Sigmoid colon (tissue), 7 donors: ENCODE measurements around the gene CCDC127. TPM values are rescaled to one million over a fixed set of nuclear protein-coding genes. Genes with fewer than 3 reads are reported as not detected.
A peak's percentile ranks its signal among the peaks of the same experiment; 100 is the strongest.
"Not testable (repeated sequence)": the region's sequence is repeated elsewhere in the genome, so short reads cannot be mapped to it uniquely, and the experiment has no call there.

ENCODE experiments used
- DNase-seq: peaks from one replicate; pipeline ENCODE4 v3.0.0-alpha.2; 2019
- H3K27ac ChIP-seq, 4 donors: fragments of 200-600 bp; sonication (generic); one replicate each; pipeline ENCODE4 v1.5.1; 2016 to 2019; ENCODE audit warnings: mild to moderate bottlenecking in 1 of 4
- H3K27me3 ChIP-seq, 3 donors: fragments of 200-600 bp; sonication (generic); one replicate each; pipeline ENCODE4 v1.5.1; 2019; ENCODE audit warnings: mild to moderate bottlenecking in 1 of 3
- H3K36me3 ChIP-seq, 4 donors: fragments of 200-600 bp; sonication (generic); one replicate each; pipeline ENCODE4 v1.5.1; 2016 to 2019
- H3K4me1 ChIP-seq, 4 donors: fragments of 200-600 bp; sonication (generic); one replicate each; pipeline ENCODE4 v1.5.1; 2017 to 2019
- H3K4me3 ChIP-seq, 4 donors: fragments of 200-600 bp; sonication (generic); one replicate each; pipeline ENCODE4 v1.5.1; 2017 to 2019; ENCODE audit warnings: mild to moderate bottlenecking in 2 of 4, moderate library complexity in 1 of 4
- H3K9me3 ChIP-seq, 4 donors: fragments of 200-600 bp in 3 of 4; sonication (generic) in 3 of 4; one replicate each; pipeline versions ENCODE4 v1.5.1 to v1.6.1; 2013 to 2019
- EP300 ChIP-seq, 4 donors: sonication (generic); formaldehyde crosslinking; IDR thresholded peaks; one replicate each; pipeline ENCODE4 v1.6.1; 2017; ENCODE audit warnings: antibody characterized with exemption in 4 of 4
- POLR2A ChIP-seq, 2 donors: fragments of 450-650 bp; IDR thresholded peaks; one replicate each; pipeline ENCODE4 v1.6.1; 2016; ENCODE audit warnings: antibody characterized with exemption in 2 of 2, mild to moderate bottlenecking in 2 of 2, moderate library complexity in 2 of 2
- POLR2AphosphoS5 ChIP-seq, 4 donors: sonication (generic); formaldehyde crosslinking; IDR thresholded peaks; one replicate each; pipeline ENCODE4 v1.6.1; 2017; ENCODE audit warnings: antibody characterized with exemption in 4 of 4
- WGBS, 2 donors: extraction: QIAGEN DNeasy Blood & Tissue Kit; methylation state at CpG; one replicate each; pipeline ENCODE4 v1.1.7; 2013; 5-methylcytosine and 5-hydroxymethylcytosine counted together
- intact Hi-C: fragments of 100-400 bp; cut with DNase I; formaldehyde crosslinking; loops from one replicate; pipeline ENCODE4 v1.15.1; 2023
- polyA plus RNA-seq, 3 donors: library from polyadenylated mRNA; stranded (reverse); fragments of 200-250 nt; gene quantifications; one replicate each; pipeline ENCODE4 v1.2.3, GENCODE V29; 2013
- total RNA-seq, 4 donors: library from RNA; depleted of rRNA; stranded (reverse); fragments of >200 nt; gene quantifications; one replicate each; pipeline ENCODE4 v1.1.0, GENCODE V29; 2016
- TF ChIP-seq, protein P1 (sequence below), 4 experiments: fragments of 450-650 bp in 3 of 4; fragments of 200-600 bp in 1 of 4; IDR thresholded peaks; one replicate each; pipeline ENCODE4 v1.5.1; 2016 to 2019; ENCODE audit warnings: antibody characterized with exemption in 4 of 4, mild to moderate bottlenecking in 3 of 4, moderate library complexity in 2 of 4
- donor health status: healthy with polysubstance abuse.
- donor health status: Bipolar disorder and iron deficiency.
- donor health status: healthy.

Gene CCDC127
- total and polyA plus RNA-seq, 7 donors = 1.2 to 8.3 (median 5.7) TPM

DNA sequence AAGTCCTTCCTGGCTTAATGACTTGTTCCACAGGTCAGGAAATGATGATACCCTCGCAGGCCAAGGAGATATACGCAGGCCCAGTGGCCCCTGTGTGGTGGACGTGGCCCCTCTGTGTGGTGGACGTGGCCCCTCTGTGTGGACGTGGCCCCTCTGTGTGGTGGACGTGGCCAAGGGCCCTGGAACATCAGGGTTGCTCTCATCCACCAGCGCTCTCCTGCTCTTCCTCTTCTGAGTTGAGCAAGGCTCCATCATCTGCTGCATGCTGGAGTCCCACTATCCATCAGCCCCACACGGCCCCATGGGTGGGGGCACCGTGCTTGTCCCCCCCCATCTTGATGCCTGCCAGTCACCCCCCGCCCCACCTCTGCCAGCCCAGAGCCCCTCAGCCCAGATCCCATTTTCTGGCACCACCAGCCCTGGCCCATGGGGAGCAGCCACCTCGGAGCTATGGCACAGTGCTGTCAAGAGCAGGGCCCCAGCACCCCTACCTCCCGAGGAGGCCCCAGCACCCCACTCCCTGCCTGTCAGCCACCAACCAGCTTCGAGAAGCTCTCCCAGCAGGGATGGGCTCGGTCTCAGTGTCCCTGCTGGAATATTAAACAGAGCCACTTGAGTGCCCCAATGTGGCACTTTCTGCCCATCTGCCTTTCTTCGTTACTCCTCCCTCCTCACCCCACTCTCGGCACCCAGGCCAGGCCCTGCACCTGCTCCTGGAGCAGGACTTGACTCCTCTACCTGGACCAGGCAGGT is 18.6 kb downstream of the CCDC127 start:
- Histone ChIP-seq H3K4me3 (no peak overlapping the region), H3K27me3 (no peaks in the 10 kb centered on the region), H3K36me3 (peaks cover 0 to 25% (median 3%) of the 10 kb centered on the region in 4 donors), H3K9me3 (no peaks in the 10 kb centered on the region), H3K4me1 (no peaks in the 10 kb centered on the region), H3K27ac (no peak overlapping the region)
- no peak for DNase-seq
- 95 to 96% methylated on average over 16 of the region's 16 CpGs for WGBS, 2 donors
- intact Hi-C loops = no loop called here
- TF ChIP-seq, protein P1, sequence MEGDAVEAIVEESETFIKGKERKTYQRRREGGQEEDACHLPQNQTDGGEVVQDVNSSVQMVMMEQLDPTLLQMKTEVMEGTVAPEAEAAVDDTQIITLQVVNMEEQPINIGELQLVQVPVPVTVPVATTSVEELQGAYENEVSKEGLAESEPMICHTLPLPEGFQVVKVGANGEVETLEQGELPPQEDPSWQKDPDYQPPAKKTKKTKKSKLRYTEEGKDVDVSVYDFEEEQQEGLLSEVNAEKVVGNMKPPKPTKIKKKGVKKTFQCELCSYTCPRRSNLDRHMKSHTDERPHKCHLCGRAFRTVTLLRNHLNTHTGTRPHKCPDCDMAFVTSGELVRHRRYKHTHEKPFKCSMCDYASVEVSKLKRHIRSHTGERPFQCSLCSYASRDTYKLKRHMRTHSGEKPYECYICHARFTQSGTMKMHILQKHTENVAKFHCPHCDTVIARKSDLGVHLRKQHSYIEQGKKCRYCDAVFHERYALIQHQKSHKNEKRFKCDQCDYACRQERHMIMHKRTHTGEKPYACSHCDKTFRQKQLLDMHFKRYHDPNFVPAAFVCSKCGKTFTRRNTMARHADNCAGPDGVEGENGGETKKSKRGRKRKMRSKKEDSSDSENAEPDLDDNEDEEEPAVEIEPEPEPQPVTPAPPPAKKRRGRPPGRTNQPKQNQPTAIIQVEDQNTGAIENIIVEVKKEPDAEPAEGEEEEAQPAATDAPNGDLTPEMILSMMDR (IDR thresholded peaks at IDR 0.05) = no peak

DNA sequence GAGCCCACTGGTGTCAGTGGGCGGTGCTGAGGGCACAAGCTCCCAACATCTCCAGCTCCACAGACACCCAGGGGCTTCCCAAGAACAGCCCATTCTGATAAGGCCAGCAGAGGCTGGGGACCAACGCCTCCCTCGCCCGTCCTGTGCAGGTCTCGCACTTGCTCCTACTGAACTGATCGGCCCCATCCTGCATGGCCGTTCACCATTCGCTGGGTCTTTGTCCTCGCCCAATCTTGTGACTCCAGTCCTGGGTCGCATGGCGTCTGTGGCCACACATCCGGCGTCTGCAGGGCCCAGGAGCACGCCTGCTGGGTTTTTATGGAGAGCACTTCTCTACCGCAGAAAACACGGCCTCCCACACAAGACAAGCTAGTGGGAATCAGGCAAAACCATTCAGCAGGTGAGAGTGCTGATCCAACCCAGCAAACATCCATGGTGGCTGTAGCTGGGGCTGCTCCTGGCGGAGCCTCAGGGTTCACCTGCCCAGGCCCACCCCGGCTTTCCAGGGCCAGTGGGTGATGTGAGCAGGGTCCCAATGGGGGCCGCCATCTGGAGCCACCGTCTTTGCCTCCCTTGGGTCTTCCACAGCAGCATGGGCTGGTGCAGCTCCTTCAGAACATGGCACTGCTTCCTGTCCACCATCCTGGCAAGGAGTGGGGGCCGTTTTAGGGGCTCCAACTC is 19.3 kb downstream of the CCDC127 start:
- no peaks in the 10 kb centered on the region for H3K9me3 ChIP-seq
- H3K27me3 ChIP-seq = no peaks in the 10 kb centered on the region
- H3K27ac ChIP-seq = no peak overlapping the region
- H3K4me3 ChIP-seq = no peak overlapping the region
- TF ChIP-seq, protein P1 (IDR thresholded peaks at IDR 0.05) = no peak
- TF ChIP-seq EP300 (IDR thresholded peaks at IDR 0.05) (no peak), POLR2A (IDR thresholded peaks at IDR 0.05) (no peak), POLR2AphosphoS5 (IDR thresholded peaks at IDR 0.05) (no peak)
- peaks cover 0 to 17% (median 0%) of the 10 kb centered on the region in 4 donors for H3K36me3 ChIP-seq
- intact Hi-C loops = no loop called here
- 97% methylated on average over 21 of the region's 21 CpGs for WGBS, 2 donors
- no peaks in the 10 kb centered on the region for H3K4me1 ChIP-seq
- no peak for DNase-seq

DNA sequence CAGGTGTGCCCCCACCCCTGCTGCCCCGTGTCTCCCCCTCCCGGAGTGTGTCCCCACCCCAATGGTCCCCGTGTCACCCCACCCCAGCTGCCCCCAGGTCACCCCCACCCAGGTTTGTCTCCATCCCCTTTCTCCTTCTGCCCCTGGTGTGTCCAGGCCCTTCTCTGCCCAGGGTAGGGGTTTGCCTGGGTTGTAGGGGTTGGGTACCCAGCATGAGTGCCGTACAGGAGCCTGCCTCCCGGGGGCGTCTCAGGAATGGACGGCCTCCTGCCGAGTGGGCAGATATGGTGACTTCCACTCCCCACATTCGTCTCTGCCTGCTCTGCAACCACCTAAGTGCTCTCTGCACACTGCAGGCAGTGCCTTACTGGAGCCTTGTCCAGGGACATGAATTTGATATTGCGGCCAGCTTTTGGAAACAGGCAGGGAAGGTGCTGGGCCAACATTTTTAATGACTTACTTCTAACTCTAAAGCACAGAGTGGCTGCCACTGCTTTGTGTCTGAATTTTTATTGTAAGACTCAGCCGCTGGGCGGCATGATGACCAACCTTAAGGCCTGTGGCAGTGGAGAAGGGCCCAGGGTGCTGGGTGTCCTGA is 20.0 kb downstream of the CCDC127 start:
- TF ChIP-seq, protein P1 (IDR thresholded peaks at IDR 0.05) = no peak
- no peak for TF ChIP-seq POLR2A (IDR thresholded peaks at IDR 0.05)
- TF ChIP-seq EP300 (IDR thresholded peaks at IDR 0.05) = no peak
- TF ChIP-seq POLR2AphosphoS5 (IDR thresholded peaks at IDR 0.05) = no peak
- WGBS, 2 donors = 82 to 90% methylated on average over 12 of the region's 12 CpGs
- Histone ChIP-seq H3K9me3 (no peaks in the 10 kb centered on the region), H3K27me3 (no peaks in the 10 kb centered on the region), H3K27ac (no peak overlapping the region), H3K4me3 (no peak overlapping the region), H3K4me1 (no peaks in the 10 kb centered on the region), H3K36me3 (peaks cover 0 to 11% (median 0%) of the 10 kb centered on the region in 4 donors)
- intact Hi-C loops = no loop called here
- DNase-seq = no peak

DNA sequence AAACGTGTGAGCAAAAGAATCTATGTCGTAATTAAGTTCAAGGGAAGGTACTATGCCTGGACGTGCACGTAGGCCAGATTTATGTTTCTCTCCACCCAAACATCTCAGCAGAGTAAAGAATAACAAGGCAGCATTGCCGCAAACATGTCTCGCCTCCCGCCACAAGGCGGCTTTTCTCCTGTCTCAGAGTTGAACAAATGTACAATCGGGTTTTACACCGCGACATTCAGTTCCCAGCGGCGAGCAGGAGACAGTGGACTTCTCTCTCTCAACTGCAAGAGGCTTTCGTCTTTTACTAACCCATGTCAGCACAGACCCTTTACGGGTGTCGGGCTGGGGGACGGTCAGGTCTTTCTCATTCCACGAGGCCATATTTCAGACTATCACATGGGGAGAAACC is 20.9 kb downstream of the CCDC127 start:
- DNase-seq = peak; percentile 38
- H3K27ac ChIP-seq, H3K27me3 ChIP-seq, H3K4me1 ChIP-seq, H3K4me3 ChIP-seq, H3K36me3 ChIP-seq, intact Hi-C loops, H3K9me3 ChIP-seq: not testable (repeated sequence)
- WGBS, 2 donors = 41 to 57% methylated on average over 18 of the region's 18 CpGs

DNA sequence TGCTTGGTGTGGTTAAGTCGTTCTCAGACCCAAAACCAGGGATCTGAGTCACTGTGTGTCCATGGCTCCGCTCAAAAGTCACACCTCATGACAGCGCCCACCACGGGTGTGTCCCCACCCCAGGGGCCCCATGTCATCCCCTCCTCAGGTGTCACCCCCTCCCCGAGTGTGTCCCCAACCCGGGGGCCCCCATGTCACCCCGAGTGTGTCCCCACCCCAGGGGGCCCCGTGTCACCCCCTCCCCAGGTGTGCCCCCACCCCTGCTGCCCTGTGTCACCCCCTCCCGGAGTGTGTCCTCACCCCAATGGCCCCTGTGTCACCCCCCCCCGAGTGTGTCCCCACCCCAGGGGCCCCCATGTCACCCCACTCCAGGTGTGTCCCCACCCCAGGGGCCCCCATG is 21.6 kb downstream of the CCDC127 start:
- whole genome bisulfite sequencing, 2 donors = 71% methylated on average over 9 to 10 of the region's 10 CpGs
- intact Hi-C loops = no loop called here
- DNase-seq = no peak
- no peaks in the 10 kb centered on the region for H3K9me3 ChIP-seq
- TF ChIP-seq EP300 (IDR thresholded peaks at IDR 0.05) (no peak), POLR2AphosphoS5 (IDR thresholded peaks at IDR 0.05) (no peak), POLR2A (IDR thresholded peaks at IDR 0.05) (no peak)
- TF ChIP-seq, protein P1 (IDR thresholded peaks at IDR 0.05) = no peak
- peaks cover 0 to 7% (median 6%) of the 10 kb centered on the region in 4 donors for H3K4me1 ChIP-seq
- H3K27me3 ChIP-seq = peaks cover 0 to 9% (median 0%) of the 10 kb centered on the region in 3 donors
- H3K36me3 ChIP-seq = no peaks in the 10 kb centered on the region
- no peak overlapping the region for H3K4me3 ChIP-seq
- no peak overlapping the region for H3K27ac ChIP-seq
